Glomerular visceral epithelial cell (primary cell): ENCODE data around the gene PPP1R3D.
"Not testable (repeated sequence)": the region's sequence is repeated elsewhere in the genome, so short reads cannot be mapped to it uniquely, and the experiment has no call there.

Experiments used
- DNase-seq: peaks from one replicate; pipeline ENCODE4 v3.0.0-alpha.2; 2016; ENCODE audit errors: extremely low spot score

The PPP1R3D gene

DNA sequence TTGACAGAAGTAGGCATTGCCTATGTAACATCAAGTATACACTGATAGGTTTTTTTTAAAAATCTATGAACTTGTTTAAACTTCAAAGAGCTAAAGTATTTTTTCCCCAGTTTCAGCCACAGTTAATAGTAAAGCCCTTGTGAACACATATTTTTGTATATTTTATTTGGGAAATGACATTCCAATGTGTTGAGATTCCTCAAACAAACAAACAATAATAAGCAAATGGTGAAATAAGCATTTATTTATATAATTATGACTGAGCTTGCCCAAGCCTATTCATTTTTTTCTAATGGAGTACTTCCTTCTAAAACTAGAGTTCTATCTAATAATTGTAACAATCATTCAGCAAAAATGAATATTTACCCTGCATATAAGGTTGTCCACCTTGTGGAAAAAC is 19.2 kb downstream of the PPP1R3D start:
- no peak for DNase-seq

DNA sequence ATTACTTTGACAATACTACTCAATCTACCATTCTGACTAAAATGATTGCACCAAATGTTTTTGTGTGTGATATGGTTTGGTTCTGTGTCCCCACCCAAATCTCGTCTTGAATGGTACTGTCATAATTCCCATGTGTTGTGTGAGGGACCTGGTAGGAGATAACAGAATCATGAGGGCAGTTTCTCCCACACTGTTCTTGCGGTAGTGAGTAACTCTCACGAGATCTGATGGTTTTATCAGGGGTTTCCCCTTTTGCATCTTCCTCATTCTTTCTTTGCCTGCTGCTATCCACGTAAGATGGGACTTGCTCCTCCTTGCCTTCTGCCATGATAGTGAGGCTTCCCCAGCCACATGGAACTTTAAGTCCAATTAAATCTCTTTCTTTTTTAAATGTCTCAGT is 27.5 kb downstream of the PPP1R3D start:
- peak; percentile 10 for DNase-seq

DNA sequence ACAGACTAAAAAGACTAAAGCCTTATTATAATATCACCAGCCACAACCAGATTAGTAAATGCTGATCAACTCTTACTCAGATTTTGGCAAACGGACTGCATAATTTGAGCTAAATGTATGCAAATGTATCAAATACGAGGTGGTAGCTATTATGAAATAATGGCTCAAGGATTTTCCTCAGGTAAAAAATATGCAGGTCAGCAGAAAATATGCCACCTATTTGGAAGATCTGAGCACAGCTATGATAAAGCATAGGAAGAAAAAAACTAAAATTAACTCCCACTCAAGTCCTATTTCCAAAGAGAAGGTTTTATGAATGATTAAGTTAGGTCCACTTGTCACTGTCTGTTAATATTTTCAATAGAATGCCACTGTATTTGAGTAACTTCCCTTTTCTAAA is 29.1 kb downstream of the PPP1R3D start:
- DNase-seq, result no peak

DNA sequence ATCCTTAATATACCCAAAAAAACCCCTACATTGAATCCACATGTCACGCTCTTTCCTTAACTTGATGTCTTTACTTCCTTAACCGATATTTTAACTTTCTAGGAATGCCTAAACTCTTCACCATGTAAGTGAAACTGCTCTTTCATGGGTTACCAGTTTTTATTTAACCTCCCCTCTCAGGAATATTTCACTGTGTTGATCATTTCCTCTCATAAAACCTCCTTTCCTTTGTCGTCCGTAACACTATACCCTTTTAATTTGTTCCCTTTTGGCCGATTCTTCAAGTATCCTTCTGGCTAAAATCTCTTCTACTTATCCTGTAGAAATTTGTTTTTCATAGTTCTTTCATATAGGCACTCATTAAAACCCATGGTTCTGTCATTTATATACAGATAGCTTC is 31.2 kb downstream of the PPP1R3D start:
- no peak for DNase-seq

DNA sequence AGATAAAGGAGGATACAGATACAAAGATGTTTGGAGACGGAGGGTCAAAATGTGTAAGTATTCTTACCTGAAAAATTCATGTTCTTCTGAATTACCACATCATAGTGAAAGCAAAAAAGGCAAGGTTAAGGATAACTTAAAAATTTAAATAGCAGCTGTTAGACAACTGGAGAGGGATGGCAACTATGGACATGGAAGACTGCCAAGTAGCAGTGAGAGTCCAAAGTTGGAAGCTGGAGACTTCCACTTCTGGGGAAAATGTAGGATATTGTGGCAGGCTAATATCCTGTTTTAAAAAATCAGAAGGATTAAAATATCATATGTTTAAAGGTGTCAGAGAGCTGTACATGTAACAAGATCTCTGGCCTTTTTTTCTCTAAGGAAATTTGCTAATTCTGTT is 36.5 kb downstream of the PPP1R3D start:
- no peak for DNase-seq

DNA sequence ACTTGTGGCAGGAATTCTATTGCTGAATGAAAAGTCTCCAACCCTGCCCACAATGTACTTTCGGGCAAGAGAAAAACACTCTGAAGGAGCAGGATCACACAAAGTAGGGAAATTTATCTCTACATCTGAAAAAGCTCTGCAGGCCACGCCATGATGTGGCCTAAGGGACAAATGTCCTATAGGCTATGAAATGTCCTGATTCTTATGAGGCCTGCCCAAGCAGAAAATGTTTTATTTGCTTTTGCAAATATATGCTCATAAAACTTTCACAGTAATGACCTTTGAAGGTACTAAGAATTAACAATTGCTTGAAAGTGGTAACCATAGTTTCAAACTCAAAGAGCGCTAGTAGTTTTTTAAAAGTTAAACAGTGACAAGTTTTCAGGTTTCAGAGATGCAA is 37.6 kb downstream of the PPP1R3D start:
- no peak for DNase-seq

DNA sequence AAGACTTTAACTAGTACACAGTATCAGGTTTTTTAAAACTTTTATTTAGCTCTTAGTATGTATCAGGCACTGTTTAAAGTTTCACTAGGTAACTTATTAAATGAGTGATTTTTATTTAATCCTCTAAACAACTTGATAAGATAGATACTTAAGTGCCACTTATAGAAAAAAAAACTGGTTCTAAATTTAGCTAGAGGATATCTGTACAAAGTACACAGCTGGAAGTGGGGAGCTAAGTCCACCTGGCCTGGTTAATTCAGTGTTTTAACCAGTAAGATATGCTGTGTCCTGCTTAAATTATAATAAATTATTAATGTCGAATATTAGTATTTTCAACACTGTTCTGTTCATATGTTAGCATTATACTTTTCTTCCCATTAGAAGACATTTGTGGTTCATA is 44.2 kb downstream of the PPP1R3D start:
- DNase-seq, result no peak

DNA sequence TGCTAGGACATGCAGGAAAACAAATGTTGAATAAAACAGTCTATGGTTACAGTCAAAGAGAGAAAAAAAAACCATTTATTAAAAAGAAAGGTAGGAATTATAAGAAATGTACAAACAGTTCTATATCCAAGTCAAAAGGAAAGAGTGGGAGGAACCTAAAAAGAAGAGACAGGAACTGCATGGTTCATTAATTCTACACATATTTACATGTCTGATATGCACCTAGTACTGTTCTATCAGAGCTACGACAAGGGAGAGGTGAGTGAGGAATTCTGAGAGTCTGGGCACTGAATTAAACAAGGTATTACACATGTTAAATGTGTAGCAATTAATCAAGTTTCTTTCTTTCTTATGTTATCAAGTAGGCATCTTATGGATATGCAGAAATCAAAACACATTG is 48.5 kb downstream of the PPP1R3D start:
- no peak for DNase-seq

DNA sequence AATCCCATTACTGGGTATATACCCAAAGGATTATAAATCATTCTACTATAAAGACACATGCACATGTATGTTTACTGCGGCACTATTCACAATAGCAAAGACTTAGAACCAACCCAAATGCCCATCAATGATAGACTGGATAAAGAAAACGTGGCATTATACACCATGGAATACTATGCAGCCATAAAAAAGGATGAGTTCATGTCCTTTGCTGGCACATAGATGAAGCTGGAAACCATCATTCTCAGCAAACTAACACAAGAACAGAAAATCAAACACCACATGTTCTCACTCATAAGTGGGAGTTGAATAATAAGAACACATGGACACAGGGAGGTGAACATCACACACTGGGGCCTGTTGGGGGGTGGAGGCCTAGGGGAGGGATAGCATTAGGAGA is 50.1 kb downstream of the PPP1R3D start:
- DNase-seq, result not testable (repeated sequence)

DNA sequence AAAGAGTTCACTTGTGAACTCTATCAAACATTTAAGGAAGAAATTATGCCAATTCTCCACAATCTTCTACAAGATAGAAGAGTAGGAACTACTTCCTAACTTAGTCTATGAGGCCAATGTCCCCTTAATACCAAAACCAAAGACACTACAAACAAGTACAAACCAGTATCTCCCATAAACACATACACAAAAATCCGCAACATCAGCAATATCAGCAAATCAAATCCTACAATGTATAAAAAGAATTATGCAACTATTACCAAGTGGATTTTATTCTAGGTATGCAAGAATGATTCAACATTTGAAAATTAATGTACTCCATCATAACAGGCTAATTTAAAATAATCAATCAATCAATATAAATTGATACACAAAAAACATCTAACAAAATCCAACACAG is 52.1 kb downstream of the PPP1R3D start:
- DNase-seq, result no peak
